ENCODE data around the gene KLC1.

Gene KLC1

DNA sequence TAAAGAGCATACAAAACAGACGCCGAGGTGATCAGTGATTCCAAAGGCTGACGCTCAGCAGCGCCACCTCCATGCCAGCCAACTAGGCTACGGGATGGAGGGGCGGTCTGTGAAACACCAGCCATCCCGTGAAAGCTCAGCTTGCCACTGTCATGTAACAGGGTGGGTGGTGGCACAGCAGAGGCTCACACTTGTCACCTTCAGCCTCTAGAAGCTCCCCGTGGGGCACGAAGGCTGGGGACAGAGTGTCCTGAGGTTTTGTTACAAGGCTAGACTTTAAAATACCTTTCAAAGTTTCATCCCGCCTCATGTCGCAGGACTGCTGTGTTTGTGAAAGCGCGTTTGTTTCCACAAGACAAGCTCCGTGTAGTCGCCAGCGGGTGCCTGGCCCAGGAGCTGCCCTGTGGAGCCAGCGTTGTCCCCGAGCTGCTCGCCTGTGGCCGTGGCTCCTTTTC is 65.6 kb downstream of the KLC1 start:
- no peak for DNase-seq

DNA sequence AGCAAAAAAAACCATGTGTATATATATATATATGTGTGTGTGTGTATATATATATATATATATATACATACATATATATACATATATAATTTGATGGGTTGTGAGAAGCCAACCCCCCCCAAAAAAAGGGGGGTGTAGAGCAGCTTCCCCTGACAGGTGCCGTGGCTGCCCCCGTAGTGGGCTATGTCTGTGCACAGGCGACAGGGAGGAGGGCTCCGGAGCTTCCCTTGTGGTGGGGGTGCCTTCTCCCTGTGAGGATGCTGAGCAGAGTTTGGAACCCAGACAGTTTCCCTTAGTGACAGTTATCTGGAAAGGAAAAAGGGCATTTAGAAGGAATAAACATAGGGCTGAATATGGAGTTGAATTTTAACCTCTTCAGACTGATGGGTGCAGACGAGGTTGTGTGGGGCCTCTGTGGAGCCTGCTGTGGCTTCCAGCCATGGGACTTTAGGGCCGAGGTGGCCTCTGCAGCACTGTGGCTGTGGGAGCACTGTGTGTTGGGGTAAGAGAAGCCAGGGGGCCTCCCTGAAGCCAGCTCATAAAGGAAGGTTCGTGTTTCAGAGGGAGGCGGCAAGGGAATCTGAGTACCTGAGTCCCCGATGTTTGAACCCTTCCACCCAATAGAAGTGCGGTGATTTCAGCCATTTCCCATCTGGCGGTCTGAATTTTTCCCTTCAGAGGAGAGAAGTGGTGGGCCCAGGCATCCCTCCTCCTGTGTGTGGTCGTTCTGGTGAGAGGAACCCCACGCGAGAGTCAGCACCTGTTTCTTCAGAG is 66.5 kb downstream of the KLC1 start:
- no peak for DNase-seq

GRCh38 chr14:103696070-103696402 is 67.0 kb downstream of the KLC1 start:
- DNase-seq, result no peak

GRCh38 chr14:103696466-103697071 is 67.6 kb downstream of the KLC1 start:
- no peak for DNase-seq

GRCh38 chr14:103697206-103697602 is 68.2 kb downstream of the KLC1 start:
- DNase-seq, result no peak

- DNase-seq, result no peak
These were observed 68.8 kb downstream of the KLC1 start for GRCh38 chr14:103697603-103698379.

DNA sequence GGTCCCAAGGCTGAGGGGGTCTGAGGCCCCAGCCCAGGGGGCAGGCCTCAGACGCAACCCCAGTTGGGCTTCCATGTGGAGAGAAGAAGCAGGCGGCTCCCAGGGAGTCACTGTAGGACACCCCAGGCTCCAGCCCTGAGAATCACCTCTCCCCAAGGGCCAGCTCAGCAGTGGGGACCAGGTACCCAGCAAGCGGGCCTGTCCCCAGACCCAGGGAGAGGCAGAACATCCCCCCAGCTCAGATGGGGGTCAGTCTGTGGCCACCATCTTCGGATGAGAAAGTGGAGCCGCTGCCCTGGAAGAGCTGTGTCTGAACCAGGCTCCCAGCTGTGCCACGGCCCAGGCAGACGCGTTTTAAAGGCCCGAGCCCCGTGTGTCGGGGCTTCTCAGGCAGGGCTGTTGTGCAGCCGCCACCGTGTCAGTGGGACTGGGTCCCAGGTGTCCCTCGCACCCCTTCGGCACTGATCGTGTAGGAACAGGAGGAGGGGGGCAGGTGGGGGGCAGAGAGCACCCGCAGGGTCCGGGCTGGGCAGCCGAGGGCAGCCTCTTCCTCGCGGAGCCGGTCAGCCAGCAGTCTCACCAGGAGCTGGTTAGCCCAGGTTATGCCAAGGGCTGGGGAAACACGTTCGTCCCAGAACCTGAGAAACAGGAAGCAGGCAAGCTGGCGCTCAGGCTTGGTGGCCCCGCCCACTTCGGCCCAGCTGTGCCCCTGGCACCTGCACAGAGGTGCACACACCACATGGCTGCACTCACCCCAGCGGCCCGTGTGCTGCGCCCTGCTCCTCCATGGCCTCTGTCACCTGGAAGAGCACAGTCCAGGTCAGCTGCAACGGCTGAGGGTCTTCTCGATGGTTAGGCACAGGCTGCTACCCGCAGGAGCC is 69.6 kb downstream of the KLC1 start:
- no peak for DNase-seq

- no peak for DNase-seq
These were observed 70.2 kb downstream of the KLC1 start for GRCh38 chr14:103699261-103699661.

GRCh38 chr14:103699901-103700752 is 71.1 kb downstream of the KLC1 start:
- no peak for DNase-seq

DNA sequence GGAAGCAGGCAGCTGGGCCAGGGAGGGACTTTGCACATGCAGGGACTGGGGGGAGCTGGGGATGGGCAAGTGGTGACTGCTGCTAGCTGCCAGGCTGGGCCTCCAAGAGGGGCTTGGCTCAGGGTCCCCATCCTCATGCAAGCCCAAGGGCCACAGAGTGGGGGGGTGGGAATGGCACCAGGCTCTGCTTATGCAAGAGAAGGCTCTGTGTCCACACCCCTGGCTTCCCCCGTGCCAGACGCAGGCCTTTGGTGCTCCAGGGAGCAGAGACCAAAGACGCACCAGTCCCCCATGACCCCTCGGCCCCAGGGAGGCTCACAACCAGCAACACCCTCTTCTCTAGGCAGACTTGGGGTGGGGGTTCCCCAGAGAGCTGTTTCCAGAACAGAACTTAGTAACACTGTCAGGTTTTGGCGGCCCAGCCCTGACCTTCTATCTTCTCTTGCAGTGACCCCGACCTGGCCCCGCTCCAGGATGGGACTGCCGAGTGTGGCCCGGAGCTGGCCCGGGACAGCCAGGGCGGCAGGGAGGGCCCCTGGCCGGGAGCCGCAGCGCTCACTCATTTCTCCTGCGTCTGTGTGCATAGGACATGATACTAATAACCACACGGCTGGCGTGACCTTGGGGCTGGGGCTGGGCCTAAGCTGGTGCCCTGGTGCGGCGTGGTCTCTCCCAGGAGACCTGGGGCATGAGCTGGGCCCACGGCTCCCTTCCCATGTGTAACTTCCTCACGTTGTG is 71.9 kb downstream of the KLC1 start:
- DNase-seq, result no peak

DNA sequence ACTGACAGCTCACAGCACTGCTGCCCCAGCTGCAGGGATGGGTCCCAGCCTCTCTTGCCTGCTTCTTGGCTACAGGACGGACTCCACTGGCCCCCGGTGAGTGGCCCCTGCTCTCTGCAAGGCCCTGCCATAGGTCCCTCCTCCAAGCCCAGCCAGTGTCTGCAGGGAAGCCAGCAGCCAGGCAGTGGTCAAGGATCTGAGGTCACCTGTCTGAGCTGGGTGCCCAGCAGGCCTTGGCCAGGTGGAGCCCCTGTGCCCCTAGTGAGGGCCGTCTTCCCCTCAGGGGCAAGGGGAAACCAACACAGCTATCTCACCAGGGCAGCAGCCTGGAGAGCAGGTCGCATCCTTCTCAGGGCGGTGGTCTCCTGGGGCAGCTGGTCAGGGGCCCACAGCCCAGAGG is 73.1 kb downstream of the KLC1 start:
- no peak for DNase-seq

DNA sequence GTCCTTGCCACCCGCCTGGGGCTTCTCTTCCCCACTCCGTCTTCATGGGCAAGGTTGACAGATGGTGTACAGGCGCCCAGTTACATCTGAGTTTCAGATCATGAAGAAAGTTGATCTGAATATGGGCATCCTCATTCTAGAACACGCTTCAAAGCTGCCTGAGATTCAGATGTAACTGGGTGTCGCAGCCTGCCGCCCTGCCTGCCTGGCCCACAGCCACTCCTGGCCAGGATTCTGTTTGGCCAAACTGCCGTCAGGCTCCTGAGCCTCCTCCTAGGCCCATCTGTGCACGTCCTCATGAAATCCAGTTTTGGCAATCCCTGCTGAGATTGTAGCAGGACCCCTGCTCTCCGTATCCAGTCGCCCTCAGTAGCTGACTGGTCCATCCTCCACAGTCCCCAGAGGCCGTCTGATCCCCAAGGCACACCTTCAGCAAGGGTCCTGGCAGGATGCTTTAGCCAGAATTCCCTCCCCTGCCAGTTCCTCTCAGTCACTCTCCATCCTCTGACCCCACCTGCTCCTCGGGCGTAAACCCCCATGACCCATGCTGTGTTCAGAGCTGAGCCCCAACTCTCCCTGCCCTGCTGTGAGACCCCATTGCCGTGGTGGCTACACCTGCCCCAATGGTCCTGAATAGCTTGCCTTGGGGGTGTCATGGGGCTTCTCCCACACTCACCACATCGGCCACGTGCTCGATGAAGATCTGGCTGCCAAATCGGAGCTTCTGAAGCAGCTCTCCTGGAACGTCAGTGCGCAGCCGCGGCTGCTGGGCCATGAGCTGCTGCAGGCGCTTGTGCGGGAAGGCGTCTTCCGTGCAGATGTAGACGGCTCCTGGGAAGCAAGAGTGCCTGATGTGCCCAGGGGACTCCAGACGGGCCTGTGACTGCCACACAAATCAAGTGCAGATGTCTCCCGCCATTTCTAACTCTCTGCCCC is 73.8 kb downstream of the KLC1 start:
- no peak for DNase-seq

DNA sequence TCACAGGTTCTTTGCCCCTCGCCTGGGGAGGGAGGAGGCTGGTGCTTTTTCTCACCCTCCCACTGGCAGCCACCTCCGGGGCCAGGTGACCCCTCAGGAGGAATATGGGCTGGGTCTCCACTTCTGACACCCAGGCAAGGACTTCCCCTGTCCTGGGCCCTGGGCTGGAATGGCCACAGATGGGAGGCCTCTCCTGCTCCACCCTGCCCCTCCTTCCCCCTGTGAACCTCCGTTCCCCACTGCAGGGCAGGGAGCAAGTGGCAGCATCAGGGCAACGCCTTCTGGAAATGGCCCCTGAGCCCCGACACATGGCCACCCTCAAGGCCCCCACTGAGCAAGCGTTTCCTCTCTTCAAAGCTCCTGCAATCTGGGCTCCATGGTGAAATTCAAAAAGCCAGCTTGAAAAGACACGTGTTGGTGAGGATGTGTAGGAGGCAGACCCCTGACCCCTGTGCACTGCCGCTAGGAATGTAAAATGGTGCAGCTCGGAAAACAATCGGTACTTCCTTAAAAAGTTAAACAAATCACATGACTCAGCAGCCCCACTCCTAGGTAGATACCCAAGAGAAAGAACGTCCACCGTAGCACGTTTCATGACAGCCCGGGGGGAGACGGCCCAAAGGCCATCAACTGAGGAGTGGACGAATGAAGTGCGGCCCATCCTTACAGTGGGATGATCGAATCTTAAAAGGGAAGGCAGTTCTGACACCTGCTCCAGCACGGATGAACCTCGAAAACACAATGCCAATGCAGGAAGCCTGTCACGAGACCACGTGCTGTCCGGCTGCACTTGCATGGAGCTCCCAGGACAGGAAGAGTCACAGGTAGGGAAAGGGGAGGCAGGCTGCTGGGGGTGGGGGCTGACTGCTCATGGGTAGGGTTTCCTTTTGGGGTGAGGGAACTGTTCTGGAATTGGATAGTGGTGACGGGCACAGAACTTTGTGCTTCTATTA is 74.7 kb downstream of the KLC1 start:
- no peak for DNase-seq

GRCh38 chr14:103704708-103705107 is 75.7 kb downstream of the KLC1 start:
- DNase-seq, result no peak

DNA sequence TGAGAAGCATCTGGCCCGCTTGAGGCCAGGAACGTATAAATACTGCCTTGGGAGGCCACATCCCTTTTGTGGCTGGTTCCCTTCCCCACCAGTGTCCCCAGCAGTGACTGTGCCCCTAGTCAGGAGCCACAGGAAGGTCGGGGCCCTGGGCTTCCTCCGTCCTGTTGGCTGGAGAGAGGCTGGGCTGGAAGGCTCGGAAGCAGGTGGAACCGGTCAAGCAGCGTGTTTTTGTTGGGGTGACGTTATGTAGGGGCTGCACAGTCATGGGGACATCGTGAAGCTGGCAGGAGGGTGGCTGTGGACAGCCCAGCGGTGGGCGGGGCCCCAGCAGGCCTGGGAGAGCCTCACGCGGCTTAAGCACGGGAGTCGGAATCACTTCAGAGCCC is 76.1 kb downstream of the KLC1 start:
- no peak for DNase-seq

GRCh38 chr14:103705504-103706284 is 76.7 kb downstream of the KLC1 start:
- no peak for DNase-seq

GRCh38 chr14:103706551-103707328 is 77.7 kb downstream of the KLC1 start:
- DNase-seq, result no peak
